Ureter (tissue), 1 donor: ENCODE results near the gene KATNB1. TPM values are rescaled to one million over a fixed set of nuclear protein-coding genes. Genes with fewer than 3 reads are reported as not detected.
"Not testable (repeated sequence)": the region's sequence is repeated elsewhere in the genome, so short reads cannot be mapped to it uniquely, and the experiment has no call there.

Source experiments
- DNase-seq: peaks from one replicate; pipeline ENCODE4 v3.0.0-alpha.2; 2020; ENCODE audit warnings: low spot score
- total RNA-seq: library from RNA; stranded (reverse); gene quantifications from one replicate; pipeline ENCODE4 v1.2.4, GENCODE V29; 2023
- donor health status: DM: yes; HTN: yes; CAD: no.

Gene KATNB1
- total RNA-seq, 1 donor from 2014 or later, result 19.0 TPM

DNA sequence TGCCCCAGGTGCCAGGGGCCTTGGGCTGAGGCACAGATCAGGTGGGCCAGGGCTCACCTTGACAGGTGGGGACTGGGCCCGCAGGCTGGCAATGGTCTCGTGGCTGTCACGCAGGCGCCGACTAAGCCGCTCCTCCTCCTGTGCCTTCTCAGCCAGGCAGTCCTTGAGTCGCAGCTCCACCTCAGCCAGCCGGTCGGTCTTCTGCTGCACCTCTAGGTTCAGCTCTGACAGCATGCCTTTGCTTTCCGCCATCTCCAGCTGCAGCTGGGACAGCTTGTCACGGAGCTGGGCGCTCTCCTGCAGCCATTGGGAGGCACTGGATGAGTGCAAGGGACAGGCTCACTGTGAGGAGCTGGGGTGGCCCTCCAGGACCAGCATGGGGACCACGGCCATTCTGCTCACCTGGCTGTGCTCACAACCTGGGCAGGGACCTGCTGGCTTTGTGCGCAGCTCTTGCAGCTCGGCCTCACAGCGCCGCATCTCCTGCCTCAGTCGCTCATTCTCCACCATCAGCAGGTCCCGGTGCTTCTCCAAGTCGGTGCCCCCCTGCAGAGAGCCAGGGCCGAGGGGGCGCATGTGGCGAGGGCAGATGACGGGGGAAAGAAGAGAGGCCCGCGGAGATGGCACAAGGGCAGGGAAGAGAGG is 35.7 kb downstream of the KATNB1 start:
- no peak for DNase-seq

DNA sequence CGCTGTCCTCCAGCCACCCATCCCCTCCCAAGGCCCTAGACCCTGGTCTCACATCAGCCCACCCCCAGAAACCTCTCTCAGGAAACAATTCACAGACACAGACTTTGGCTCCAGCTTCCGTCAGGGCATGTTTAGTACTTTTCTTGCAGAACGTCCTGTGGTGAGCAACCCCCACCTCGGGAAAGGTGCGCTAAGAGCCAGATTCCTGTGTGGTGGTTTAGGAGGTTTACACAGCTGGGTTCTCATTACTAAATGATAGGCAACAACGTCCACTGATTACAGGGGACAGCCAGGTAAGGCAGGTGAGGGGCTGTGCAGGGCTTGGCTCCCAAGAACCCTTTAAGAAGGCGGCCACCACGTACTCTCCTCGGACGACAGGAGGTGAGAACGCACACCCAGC is 37.4 kb downstream of the KATNB1 start:
- no peak for DNase-seq

DNA sequence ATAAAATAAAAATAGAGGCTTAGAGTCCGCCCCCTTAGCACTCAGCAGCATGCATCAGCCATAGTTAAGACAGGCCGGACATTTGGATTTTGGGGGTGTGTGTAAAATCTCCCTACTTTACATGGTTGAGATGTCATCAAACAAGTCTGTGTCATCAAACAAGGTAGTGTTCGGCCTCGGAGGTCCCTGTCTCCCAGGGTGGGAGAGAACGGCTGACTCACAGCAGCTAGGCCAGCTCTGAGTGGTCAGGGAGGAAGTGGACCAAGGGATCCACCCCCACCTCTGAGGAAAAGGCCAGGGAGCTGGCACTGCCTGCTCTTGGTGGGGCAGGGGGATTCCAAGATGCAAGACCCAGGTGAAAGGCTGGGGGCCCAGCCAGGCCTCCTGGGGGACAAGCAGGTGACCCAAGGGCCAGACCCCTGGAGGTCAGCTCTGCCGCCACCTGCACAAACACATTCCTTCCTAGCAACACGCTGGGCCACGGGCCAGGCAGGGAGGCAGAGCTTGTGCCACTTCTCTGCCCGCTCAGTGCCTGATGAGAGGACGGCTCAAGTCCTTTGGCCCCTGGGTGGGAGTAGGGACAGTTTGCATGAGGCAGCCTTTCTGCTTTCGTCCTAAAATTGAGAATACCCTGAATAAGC is 38.2 kb downstream of the KATNB1 start:
- DNase-seq, result no peak

DNA sequence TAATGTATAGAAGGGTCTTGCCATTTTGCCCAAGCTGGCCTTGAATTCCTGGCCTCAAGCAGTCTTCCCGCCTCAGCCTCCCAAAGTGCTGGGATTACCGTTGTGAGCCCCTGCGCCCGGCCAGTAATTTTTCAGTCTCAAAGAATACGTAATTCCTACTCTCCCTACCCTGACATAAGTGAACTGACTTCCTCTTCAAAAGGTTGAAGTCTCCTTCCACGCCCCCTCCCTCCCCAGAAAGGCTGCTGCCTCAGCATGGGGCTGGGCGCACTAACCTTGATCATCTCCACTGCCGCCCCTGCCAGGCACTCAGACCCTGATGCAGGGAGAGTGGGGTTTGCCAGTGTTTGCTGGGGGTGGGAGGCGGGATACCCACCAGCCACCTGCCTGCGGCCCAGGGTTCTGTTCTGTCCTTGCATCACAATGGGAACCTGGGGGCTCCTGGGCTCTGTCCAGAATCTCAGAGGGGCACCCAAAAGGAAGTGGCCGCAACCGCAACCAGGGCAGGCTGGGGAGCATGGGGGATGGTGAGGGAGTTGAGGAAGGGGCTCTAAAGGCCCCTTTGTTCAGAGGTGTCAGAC is 39.2 kb downstream of the KATNB1 start:
- DNase-seq, result no peak

DNA sequence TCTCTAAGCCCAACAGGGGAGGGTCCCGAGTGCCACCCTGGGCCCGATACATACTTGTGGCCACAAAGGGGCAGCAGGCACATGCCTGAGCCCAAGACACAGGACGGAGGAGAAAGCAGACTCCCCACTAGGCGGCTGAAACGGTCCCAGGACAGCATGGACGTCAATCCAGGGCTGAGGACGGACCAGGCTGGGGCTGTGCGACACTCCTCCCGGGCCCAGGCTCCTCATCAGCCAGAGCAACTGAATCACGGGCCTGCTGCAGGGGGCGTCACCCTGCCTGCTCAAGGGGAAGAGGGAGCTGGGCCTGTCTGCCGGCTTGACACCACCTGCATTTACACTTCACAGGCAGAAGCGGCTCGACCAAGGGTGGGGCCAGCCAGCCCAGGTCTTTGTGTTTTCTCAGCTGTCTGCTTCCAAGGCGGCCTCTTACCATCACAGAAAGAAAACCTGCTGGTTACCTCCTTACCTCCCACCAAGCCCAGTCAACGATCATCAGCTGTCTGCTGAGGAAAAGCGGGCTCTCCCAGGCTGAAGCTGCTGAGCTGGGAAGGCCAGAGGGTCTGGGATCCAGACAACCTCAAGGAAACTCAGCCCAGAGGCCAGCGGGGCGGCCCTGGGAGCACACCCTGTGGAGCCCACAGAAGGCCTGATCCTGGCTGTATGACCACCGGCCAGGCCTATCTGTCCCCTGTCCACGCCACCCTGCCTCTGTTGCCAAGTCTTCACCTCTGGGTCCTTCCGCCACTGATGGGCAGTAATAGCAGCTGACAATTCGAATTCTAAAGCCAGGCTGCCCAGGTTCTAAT is 40.3 kb downstream of the KATNB1 start:
- DNase-seq, result no peak

DNA sequence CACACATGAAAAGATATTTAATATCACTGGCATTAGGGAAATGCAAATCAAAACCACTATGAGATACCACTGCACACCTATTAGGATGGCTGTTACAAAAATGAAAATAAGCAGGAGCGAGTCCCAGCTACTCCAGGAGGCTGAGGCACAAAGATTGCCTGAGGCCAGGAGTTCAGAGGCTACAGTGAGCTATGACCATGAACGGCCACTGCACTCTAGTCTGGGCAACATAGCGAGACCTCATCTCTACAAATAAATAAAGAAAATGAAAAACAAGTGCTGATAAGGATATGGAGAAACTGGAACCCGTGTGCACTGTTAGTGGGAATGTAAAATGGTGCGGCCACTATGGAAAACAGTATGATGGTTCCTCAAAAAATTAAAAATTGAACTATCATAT is 43.1 kb downstream of the KATNB1 start:
- DNase-seq, result no peak

DNA sequence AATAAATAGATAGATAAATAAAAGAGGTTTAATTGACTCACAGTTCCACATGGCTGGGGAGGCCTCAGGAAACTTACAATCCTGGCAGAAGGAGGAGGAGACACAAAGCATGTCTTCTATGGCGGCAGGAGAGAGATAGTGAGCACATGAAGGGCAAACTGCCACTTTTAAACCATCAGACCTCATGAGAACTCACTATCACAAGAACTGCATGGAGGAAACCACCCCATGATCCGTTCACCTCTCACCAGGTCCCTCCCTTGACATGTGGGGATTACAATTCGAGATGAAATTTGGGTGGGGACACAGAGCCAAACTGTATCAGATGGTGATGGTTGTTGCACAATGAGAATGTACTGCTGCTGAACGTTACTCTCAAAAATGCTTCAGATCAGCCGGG is 44.3 kb downstream of the KATNB1 start:
- DNase-seq, result not testable (repeated sequence)

DNA sequence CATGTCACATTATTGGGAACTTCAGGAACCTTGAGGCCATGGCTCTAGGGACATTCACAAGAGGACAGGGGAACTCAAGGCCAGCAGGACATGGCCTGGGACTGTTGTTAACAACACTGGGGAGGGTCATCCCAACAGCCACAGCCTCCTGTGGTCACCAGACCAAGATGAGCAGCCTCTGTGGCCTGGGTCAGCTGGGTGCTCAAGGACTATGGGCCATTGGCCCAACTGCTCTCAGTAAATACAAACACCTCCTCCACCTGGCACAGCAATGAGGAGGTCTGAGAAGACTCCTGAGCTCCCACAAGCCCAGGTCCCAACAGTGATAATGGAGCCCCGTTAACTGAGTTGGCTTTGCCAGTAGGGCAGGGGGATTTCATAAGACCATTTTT is 45.8 kb downstream of the KATNB1 start:
- no peak for DNase-seq

DNA sequence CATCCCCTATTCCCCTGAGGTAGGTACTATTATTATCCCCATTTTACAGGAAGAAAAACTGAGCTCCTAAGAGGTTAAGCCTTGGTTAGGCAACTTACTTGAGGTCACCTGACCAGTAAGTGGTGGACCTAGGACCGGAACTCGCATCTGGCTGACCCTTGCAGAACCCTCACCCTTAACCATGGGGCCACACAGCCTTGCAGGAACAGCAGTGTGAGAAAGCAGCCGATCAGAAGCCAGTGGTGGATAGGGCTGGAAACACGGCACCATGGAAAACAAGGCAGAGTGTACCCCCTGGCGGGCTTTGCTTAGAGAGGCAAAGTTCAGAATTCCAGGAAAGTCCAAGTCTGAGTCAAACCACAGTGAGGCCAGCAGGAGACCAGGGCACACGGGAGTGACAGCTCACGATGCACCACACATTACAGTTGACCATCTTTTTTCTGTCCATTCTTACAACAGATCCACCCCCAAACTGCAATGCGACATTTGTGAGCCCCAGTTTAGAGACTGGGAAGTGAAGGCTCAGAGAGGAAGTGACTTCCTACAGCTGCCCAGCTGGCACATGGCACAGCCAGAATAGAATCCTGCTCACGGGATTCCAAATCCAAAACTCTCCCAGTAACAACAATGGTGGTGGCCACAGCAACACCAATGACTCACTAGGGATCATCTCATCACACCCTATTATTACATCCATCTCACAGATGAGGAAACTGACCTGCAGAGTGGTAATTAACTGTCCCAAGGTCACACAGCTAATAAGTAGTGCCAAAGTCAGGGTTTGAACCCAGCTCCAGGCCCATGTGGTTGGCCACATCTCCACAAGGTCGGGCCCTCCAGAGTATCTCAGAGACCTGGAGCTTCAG is 46.4 kb downstream of the KATNB1 start:
- no peak for DNase-seq

DNA sequence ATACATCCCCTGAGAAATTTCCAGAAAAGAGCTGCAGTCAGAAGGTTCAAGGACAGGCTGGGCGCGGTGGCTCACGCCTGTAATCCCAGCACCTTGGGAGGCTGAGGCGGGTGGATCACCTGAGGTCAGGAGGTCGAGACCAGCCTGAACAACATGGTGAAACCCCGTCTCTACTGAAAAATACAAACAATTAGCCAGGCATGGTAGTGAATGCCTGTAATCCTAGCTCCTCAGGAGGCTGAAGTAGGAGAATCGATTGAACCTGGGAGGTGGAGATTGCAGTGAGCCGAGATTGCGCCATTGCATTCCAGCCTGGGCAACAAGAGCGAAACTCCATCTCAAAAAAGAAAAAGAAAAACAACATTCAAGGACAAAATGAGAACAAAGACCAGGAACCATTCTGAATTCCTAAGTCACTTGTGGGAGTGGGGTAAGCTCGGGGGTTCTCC is 47.1 kb downstream of the KATNB1 start:
- DNase-seq, result not testable (repeated sequence)

DNA sequence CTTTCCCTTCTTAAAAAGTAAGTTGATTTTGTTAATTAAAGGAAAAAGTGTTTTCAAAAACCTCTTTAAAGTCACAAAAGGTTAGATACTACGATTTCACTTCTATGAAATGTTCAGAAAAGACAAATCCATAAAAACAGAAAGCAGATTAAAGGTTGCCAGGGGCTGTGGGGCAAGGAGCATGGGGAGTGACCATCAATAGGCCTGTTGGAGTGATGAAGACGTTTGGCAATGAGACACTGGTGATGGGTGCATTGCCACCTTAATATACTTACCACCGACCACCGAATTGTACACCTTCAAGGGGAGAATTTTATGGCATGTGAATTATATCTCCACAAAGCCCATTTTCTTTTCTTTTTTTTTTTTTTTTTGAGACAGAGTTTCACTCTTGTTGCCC is 47.5 kb downstream of the KATNB1 start:
- no peak for DNase-seq

DNA sequence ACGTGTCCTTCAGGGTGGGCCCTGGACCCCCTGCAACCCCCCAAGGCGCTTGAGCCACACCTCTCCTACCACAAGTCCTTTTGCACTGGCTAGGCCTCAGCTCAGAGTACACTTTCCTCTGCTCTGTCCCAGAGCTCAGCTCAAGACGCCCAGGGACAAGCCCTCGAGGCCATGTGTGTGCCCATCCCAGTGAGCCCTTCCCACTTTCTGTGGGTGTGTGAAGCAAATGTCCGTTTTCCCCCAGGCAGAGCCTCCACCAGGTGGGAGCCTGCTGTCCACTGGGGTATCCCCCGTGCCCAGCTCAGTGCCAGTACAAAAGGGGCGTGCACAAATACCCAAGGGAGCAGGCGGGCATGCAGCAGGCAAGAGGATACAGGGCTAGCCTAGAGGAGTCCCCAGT is 48.3 kb downstream of the KATNB1 start:
- no peak for DNase-seq

DNA sequence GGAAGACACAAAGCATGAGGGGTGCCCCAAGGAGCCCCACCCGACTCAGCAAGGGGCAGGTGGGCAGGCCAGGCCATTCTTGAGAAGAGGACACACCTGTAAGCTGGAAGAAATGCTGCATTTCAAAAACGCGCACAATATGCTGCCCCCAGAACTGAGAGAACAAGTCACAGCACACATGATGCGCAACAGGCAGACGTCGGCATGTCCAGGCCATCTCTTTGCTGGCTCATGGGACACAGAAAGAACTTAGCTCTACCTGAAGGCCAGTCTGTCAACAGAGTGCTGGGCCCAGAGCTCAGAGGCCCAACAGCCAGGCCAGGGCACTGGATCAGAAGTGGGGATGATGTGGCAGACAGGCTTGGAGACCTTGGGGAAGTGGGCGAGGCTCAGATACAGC is 48.8 kb downstream of the KATNB1 start:
- no peak for DNase-seq

DNA sequence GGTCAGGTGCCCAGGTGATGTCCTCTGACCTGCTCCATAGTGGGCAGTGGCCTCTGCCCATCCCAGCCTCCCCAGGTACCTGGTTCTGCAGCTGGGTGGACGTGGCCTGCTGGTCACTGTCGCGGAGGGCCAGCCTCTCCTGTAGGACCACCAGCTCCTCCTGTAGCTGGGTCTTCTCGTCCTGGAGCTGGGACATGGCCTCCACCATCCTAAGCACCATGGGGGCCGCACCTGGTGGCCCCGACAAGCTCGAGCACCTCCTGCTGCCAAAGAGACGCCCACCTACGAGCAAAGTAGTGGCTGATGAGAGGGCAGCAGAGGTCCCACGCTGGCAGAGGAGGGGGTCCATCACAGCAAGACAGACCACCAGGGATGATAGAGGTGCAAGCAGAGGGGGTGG is 49.8 kb downstream of the KATNB1 start:
- DNase-seq, result no peak

DNA sequence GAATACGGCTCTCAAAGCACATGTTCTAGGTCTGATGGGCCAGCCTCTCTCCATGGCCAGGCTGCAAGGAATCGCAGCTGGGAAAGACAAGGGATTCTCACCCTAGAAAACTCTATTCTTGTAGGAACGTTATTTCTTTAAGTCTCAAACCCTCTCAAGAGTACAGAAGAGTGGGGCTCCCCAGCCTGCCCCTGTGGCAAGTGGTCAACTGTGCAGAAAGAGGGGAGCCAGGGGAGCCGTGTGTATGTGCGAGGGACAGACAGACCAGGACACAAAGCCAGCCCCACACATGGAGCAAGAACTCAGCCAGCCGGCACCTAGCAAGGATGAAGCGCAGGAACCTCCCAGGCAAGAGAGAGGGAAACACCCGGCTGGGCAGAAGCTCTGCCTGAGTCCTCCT is 50.4 kb downstream of the KATNB1 start:
- no peak for DNase-seq

DNA sequence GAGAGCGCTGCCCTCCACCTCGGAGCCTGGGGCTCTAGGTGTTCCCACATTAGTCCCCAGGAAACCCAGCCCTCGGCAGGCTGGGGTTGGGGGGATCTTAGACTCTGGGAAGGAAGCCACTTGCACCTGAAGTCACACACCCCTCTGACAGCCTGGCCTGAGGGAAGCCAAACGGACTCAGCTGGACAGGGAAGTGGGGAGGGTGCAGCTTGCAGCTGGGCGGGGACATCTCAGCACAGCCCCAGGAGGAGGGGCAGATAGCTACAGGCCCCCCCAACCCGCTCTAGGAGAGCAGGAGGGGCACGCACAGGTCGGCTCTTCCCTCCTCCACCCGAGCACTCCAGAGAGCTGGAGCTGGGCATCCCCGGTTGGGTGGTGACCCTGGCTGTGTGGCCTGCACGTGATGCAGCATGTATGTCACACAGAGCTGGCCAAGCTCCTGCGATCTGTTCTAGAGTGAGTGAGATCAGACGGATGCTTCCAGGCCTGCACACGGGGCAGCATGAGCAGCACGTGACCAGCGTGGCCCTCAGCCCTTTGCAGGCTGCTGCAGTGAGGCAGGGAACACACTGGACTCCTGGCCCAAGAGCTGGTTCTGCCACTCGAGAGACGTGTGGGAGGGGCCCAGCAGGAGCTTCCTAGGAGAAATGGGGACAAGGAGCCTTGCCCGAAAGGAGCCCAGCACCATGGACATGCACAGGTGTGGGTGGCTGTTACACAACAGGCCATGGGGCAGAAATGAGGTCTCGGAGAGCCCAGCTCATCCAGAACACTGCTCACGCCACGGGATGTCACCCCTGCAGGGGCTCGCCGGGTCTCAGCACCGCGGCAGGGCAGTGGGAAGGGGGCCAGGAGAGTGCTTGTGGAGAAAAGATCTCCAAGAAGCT is 51.3 kb downstream of the KATNB1 start:
- DNase-seq, result peak; percentile 61

DNA sequence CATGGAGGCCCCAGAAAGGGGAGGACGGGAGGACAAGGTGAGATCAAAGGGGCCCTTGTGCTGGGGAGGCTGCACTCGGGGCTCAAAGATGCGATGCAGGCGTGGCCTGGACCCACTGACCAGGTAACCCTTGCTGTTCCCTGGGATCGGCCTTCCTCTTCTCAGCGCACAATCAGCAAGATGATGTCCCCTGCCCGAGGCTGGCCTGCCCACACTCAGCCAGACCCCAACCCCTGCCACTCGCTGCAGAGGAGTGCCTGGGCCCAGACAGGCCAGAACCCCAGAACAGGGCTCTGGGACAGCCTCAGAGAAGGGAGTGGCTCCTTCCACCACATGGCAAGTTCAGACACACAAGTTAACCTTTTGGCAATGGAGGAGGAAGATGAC is 51.9 kb downstream of the KATNB1 start:
- no peak for DNase-seq

DNA sequence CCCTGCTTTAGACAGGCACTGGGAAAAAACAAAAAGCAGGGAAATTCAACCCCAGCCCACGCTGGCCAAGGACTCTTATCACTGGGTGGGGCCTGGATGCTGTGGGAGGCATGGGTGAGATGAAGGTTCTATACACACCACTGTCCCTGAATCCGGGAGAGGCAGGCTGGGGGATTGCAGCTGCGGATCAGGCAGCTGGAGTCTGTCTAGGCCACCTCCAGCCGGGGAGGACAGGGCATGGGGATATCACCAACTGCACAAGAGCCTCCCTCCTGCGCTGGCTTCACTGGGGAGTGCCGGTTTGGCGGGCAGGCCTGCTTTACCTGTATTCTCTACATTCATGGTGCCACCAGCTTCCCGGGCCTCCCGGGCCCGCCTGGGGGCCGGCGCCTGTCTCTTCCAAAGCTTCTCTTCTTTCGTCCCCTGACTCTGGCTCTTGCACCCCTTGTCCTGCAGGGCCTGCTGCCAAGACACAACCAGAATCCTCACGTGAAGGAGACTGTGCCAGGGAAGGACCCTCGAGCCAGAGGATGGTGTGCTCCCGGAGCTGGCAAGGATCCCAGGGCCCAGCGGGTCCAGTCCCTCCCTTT is 52.8 kb downstream of the KATNB1 start:
- DNase-seq, result no peak

DNA sequence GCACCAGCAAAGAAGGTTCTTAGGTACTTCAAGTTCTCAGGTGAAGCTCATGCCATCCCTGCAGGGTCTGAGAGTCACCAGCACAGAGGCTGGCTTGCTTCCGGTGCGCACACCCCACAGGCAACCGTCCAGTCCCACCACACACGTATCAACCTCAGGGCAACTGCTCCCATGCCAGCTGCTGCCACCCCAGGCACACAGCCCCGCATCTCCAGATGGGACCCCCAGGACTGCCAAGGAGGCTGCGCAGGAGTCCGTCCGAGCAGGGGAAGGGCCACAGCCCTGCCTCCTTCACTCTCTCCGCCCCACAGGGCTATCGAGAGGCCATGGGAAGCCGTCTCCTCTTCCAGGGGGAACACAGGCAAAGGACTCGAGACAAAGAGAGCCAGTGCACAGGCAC is 53.4 kb downstream of the KATNB1 start:
- no peak for DNase-seq

DNA sequence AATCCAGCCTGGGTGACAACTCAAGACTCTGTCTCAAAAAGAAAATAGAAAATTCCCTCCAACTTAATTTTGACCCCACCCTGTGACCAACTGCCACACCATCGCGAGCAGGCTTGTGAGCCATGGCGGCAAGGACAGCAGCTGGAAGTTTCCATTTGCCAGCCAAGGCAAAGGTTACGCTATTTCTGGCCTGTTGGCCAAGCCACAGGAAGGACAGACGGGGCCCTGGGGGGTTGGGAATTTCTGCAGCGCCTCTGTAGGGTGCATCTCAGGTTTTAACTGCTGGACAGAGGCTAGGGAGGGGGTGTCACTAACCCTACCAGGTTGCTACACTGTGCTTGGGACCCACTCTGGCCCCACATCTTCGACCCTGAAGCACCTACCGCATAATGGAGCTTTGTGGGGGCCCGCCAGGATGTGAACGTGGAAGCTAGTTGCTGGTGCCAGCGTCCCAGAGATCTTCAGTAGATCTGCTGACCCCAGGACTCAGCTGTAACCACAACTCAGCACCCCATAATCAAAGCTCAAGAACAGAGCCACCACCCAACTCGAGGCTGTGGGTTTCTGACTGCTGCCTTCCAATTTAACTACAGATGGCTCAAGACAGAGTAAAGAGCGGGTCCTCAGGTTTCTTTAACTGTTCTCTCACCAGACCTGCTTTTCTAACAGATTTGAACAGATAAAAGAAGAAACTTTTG is 55.8 kb downstream of the KATNB1 start:
- no peak for DNase-seq
